GM19395 (cell line): ENCODE data around the gene LIF.

ENCODE experiments used
- ATAC-seq: cut with Tn5 transposase; IDR thresholded peaks from one replicate; pipeline ENCODE4 v1.9.1; 2021; ENCODE audit warnings: mild to moderate bottlenecking, moderate library complexity; ENCODE audit not compliant: unreplicated experiment

The LIF gene

DNA sequence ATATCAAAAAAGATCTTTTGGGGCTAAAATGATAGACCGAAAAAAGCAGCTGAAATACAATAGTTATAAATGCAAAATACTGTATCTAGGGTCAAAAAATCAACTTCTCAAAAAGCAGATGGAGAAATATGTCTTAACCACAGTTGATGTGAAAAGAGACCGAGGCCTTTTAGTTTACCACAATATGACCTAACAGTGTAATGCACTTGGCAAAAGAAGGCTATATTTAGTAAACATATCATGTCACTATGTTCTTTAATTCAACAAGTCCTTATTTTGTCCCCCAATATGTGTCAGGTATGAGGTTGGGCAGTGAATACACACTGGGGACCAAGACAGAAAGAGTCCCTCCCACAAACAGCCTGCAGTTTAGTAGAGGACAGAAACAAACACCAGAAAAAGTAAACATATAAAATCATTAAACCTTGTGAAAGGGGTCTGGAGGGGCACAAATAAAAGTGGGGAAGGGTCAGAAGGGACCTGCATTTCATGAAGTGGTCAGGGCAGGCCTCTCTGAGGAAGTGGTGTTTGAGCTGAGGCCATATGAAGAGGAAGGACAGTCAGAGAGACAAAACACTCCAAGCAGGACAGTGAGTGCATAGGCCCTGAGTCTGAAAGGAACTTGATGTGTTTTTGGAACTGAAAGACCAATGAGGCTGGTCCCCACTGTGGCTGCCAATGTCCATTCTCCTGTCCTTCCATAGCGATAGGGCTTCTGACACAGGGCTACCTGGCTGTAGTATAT is 53.4 kb downstream of the LIF start:
- no peak for ATAC-seq

DNA sequence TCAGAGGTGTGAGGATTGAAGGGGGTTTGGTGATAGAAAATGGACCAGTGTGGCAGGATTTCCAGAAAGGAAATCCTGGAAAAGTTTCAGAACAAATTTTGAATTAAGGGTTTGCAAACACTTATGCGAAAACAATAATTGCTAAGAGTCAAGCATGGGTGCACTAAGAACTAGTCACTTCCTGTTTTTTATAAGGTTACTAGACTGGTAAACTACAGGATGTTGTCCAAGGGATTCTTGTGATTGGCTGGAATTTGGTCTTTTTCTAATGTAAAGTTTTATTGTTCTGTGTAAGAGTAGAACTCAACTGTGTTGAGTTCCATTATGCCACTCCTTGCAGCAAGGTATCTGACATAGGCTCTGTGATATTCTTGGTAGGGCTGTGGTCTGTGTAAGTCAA is 54.1 kb downstream of the LIF start:
- ATAC-seq, result no peak

DNA sequence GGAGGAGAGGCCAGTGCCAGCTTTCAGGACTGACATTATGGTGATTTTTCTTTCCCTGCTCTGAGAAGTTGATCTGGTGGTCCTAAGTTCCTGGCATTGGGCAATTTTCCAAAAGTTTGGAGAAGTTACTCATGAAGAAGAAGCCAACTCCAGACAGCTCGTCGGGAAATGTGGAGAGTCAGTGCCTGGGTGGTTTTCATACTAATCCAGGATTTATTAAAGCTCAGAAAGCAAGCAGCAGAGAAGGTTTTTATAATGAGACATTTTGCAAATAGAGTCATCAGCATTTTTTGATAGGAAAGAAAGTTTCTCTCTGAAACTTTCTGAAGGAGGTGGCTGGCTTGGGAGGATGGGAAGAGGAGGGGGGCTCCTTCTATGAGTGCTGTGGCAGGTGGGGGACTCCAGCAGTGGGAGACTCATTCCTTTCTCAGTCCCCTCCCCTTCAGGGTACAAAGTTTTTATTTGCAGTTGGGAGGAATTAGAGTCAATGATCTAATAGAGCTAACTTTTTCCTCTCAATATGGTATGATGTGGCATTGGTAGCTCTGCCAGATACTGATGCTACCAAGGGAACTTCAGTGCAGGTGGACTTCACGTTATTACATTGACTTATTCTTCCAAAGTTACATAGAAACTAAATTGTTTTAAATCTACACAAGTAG is 55.4 kb downstream of the LIF start:
- no peak for ATAC-seq

DNA sequence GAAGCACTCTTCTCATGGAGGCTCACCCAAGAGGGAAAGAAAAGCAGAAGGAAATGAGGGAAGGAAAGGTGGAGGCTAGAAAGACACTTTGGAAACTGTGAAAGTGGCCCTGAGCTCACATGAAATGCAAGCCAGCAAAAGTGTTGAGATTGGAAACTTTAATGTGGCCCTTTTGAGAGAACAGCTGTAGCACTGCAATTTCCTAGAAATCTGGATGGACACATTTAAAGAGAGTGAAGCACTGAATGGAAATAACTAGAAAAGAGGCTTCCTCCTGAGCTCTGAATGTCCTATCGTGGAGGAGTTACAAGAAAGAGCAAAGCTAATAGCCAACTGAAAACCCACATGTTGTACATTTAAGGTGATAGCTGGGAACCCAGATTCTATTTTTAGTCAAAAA is 56.0 kb downstream of the LIF start:
- no peak for ATAC-seq
